A549 treated with Mapracorat at 1 μM for 4 hours (cell line): ENCODE data around the gene WDHD1. TPM values are rescaled to one million over a fixed set of nuclear protein-coding genes. Genes with fewer than 3 reads are reported as not detected.

Source experiments
- total RNA-seq: library from RNA; stranded (reverse); fragments of 200-300 nt; extraction: Qiagen RNA extraction; gene quantifications from 5 replicates; pipeline ENCODE4 v1.2.3, GENCODE V29; 2022

The WDHD1 gene, protein sequence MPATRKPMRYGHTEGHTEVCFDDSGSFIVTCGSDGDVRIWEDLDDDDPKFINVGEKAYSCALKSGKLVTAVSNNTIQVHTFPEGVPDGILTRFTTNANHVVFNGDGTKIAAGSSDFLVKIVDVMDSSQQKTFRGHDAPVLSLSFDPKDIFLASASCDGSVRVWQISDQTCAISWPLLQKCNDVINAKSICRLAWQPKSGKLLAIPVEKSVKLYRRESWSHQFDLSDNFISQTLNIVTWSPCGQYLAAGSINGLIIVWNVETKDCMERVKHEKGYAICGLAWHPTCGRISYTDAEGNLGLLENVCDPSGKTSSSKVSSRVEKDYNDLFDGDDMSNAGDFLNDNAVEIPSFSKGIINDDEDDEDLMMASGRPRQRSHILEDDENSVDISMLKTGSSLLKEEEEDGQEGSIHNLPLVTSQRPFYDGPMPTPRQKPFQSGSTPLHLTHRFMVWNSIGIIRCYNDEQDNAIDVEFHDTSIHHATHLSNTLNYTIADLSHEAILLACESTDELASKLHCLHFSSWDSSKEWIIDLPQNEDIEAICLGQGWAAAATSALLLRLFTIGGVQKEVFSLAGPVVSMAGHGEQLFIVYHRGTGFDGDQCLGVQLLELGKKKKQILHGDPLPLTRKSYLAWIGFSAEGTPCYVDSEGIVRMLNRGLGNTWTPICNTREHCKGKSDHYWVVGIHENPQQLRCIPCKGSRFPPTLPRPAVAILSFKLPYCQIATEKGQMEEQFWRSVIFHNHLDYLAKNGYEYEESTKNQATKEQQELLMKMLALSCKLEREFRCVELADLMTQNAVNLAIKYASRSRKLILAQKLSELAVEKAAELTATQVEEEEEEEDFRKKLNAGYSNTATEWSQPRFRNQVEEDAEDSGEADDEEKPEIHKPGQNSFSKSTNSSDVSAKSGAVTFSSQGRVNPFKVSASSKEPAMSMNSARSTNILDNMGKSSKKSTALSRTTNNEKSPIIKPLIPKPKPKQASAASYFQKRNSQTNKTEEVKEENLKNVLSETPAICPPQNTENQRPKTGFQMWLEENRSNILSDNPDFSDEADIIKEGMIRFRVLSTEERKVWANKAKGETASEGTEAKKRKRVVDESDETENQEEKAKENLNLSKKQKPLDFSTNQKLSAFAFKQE
- total RNA-seq: 8.1 to 12.5 TPM (median 11.5 TPM) in 5 replicates

DNA sequence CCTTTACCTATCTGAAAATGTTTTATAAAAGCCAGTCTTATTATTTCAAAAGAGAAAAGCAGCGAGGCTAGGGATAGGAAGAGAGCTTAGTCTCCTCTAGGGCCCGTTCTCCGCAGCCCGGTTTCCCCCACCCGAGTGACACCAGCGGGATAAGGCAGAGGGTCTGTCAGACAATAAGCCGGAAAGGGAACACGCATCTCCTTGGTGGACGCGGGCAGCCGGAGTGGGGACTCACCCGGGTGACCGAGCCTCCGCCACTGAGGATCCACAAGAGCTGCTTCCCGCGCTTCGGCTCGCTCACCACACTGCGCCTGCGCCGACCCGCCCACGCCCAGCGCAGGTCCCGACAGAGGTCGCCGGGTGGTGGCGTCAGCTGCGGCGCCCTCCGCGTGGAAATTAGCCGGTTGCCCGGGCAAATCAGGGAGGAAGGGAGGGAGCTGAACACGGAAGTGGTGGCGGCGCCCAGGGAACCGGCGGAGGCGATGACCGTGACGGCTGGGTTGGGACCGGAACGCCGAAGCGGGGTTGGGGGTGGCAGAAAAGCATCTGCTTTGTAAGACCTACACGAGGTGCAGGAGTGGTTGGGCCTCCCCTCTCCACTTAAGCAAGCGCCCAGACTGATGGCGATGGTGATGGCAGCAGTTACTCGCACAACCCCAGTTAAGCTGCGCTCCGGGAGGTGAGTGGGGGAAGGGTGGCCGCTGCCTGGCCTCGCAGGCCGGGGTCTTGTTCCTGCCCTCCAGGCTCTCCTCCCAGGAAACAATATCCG is at the start of gene WDHD1, which contains the start of gene SOCS4:
Gene WDHD1, minus strand, starts transcription at position 307 of the 769 bp plus-strand sequence. CDS start 312 bp downstream, outside the sequence.
Gene SOCS4, plus strand, starts transcription at position 444 of the 769 bp plus-strand sequence. CDS start 15,806 bp downstream, outside the sequence.

DNA sequence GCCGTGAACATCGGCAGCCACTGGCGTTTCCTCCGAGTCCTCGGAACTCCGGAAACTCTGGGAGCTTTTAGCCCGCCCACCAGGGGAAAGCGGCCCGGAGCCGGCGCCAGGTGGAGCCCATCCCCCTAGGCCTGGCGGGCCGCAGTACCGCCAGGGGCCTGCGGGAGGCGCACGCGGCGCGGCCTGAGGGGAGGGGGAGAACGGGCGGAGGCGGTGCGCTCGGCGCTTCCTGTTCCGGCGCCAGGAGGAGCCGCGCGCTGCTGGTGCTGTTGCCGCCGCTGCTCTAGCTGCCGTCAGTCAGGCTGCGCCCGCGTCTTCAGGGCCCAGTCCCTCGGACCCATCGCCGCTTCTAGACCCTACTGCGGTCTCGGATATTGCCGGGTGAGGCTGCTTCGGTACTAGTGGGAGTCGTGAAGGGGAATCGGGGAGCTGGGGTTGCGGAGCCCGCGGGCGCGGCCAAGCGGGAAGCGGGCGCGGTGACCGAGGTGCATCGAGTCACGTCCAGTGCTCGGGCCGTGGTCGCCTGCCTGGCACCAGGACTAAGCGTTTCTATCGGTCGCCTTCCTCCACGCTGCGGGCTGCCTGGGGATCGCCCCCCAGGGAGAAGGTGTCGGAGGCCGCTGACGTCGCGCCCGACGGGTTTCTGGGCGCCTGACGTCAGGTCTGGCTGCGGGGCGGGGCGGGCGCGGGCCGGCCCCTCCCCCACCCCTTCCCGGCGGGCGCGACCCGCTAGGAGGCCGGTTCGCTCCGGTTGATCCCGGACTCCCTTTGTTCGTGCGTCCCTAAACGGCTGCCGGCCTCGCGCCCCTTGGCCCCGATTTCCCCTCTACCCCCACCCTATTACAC is 24.7 kb upstream of the WDHD1 start, which contains the start of gene MAPK1IP1L:
Gene MAPK1IP1L, plus strand, starts transcription at position 225 of the 846 bp plus-strand sequence. CDS start 10,037 bp downstream, outside the sequence.

DNA sequence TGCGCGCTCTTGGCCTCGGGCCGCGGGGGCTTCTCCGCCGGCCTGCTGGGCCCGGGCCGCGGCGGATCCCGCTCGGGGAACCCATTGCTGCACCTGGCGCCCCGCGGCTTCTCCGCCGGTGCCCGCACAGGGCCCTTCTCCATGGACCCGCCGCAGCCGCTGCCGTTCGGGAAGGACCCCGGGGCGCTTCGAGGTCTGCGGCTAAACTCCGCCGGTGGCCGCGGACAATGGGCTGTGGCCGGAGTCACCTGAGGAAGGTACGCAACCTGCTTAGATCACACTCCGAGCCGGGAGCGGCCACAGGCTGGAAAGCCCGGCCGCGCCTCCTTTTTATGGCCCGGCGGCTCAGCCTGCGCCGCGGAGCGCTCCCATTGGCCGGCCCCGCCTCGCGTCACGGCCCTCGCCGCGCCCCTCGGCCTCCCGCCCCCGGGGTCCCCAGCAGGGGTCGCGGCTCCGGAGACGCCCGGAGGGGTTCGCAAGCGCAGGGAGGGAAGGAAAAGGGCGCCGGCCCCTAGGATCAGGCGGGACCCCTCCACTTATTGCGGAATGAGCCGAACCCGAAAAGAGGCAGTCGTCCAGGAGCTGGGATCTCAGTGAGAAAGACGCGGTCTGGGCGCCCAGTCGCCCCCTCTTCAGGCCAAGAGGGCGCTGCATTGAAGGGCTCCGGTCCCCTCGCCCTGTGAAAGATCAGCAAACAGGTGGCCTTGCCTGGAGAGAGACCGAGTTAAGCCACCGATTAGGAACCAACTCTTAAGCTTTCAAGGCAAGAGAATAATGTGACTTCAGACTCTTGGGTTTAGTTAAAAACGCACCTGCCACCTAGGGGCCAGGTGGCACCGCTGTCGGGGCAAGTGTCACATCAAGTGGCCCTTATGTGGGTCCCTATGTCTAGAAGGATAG is 124.1 kb downstream of the WDHD1 start, which contains the start of gene GCH1:
Gene GCH1, minus strand, starts transcription at position 306 of the 900 bp plus-strand sequence. Its CDS starts 163 bp downstream, at position 143.

Other genes with a start within 250 kb of the WDHD1 start
- 3.2 to 4.7 TPM (median 4.2 TPM) in 5 replicates for gene GCH1, start 124.3 kb downstream of the WDHD1 start, total RNA-seq
- gene SOCS4, start 137 bp upstream of the WDHD1 start, total RNA-seq: 7.7 to 10.5 TPM (median 8.8 TPM) in 5 replicates
- 96.6 to 117 TPM (median 102 TPM) in 5 replicates for gene MAPK1IP1L, start 24.5 kb upstream of the WDHD1 start, total RNA-seq
- gene LGALS3, start 102.2 kb upstream of the WDHD1 start, total RNA-seq: 163 to 181 TPM (median 169 TPM) in 5 replicates
- gene DLGAP5, start 164.5 kb upstream of the WDHD1 start, total RNA-seq: 24.7 to 33.0 TPM (median 30.9 TPM) in 5 replicates
- 11.0 to 15.9 TPM (median 15.1 TPM) in 5 replicates for gene FBXO34, start 244.3 kb upstream of the WDHD1 start, total RNA-seq